Stomach smooth muscle (tissue), 2 donors: ENCODE measurements around the gene AEBP2.

Experiments used
- H3K27ac ChIP-seq: one replicate; pipeline ENCODE4 v1.7.0; 2013; ENCODE audit warnings: mild to moderate bottlenecking, low read length, inconsistent platforms
- H3K27me3 ChIP-seq, 2 donors: one replicate each; pipeline ENCODE4 v1.7.0; 2013; ENCODE audit warnings: low read length in 2 of 2; ENCODE audit not compliant: insufficient read depth in 2 of 2, control insufficient read depth in 1 of 2
- H3K36me3 ChIP-seq, 2 donors: one replicate each; pipeline ENCODE4 v1.7.0; 2013; ENCODE audit warnings: low read length in 2 of 2; ENCODE audit not compliant: control insufficient read depth in 2 of 2, insufficient read depth in 2 of 2
- H3K4me1 ChIP-seq: one replicate; pipeline ENCODE4 v1.7.0; 2013; ENCODE audit warnings: low read length; ENCODE audit not compliant: control insufficient read depth, insufficient read depth
- H3K4me3 ChIP-seq, 2 donors: one replicate each; pipeline ENCODE4 v1.7.0; 2013; ENCODE audit warnings: low read length in 2 of 2
- H3K9ac ChIP-seq, 2 donors: one replicate each; pipeline ENCODE4 v1.7.0; 2013; ENCODE audit warnings: low read length in 2 of 2, mild to moderate bottlenecking in 1 of 2
- H3K9me3 ChIP-seq, 2 donors: one replicate each; pipeline ENCODE4 v1.7.0; 2013; ENCODE audit warnings: low read length in 2 of 2; ENCODE audit not compliant: control insufficient read depth in 2 of 2
- donor health status: healthy.
- donor health status: Pancreatic carcinoma.

AEBP2 gene

DNA sequence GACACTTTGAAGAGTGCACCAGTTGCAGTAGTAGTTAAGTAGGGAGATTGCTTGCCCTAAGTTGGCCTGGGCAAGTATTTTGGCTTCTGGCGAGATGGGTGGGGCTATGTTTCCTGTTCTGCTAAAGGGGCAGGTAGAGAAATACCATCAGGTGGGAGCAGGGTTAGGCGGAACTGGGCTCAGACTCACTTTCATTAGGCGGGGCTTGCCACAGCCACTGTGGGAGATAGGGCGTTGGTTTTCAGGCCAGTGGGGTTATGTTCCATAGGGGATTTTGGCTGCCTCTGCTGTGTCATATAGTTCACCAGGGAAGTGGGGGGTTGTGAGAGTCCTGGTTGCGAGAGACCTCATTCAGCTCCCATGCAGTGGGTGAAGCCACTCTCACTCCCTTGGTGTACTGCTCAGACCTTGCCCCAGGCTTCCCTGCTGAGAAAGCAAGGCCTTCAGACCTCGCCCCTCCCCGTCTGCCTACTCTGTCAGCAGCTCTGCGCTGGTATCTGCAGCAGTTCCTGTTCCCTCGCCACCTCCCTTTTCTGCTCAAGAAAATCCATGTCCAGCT is 43.3 kb downstream of the AEBP2 start:
- no peaks in the 10 kb centered on the region for H3K9me3 ChIP-seq
- no peak overlapping the region for H3K27ac ChIP-seq
- no peak overlapping the region for H3K9ac ChIP-seq
- H3K4me1 ChIP-seq = no peaks in the 10 kb centered on the region
- H3K36me3 ChIP-seq = peaks cover 0 to 3% of the 10 kb centered on the region in 2 donors
- no peak overlapping the region for H3K4me3 ChIP-seq
- H3K27me3 ChIP-seq = no peaks in the 10 kb centered on the region

GRCh38 chr12:19483727-19484126 is 44.4 kb downstream of the AEBP2 start:
- Histone ChIP-seq H3K9ac (no peak overlapping the region), H3K36me3 (peaks cover 0 to 3% of the 10 kb centered on the region in 2 donors), H3K27ac (no peak overlapping the region), H3K27me3 (no peaks in the 10 kb centered on the region), H3K9me3 (no peaks in the 10 kb centered on the region), H3K4me1 (no peaks in the 10 kb centered on the region), H3K4me3 (no peak overlapping the region)

GRCh38 chr12:19484738-19485137 is 45.4 kb downstream of the AEBP2 start:
- no peak overlapping the region for H3K4me3 ChIP-seq
- no peak overlapping the region for H3K27ac ChIP-seq
- H3K36me3 ChIP-seq = peaks cover 0 to 3% of the 10 kb centered on the region in 2 donors
- H3K4me1 ChIP-seq = no peaks in the 10 kb centered on the region
- no peak overlapping the region for H3K9ac ChIP-seq
- H3K9me3 ChIP-seq = no peaks in the 10 kb centered on the region
- H3K27me3 ChIP-seq = no peaks in the 10 kb centered on the region

DNA sequence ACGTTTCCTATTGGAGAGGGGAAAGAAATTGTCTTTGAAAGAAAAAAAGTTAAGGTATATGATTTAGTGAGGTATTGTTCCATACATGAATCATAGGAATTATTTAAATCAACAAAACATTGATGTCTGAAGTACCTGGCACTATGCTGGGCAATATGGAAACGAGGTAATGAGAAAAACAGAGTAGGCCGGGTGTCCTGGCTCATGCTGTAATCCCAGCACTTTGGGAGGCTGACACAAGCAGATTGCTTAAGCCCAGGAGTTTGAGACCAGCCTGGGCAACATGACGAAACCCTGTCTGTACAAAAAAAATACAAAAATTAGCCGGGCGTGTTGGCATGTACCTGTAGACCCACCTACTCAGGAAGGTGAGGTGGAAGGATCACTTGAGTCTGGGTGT is 45.9 kb downstream of the AEBP2 start:
- Histone ChIP-seq H3K9ac (no peak overlapping the region), H3K9me3 (no peaks in the 10 kb centered on the region), H3K4me3 (no peak overlapping the region), H3K36me3 (peaks cover 0 to 3% of the 10 kb centered on the region in 2 donors), H3K27ac (no peak overlapping the region), H3K27me3 (no peaks in the 10 kb centered on the region), H3K4me1 (no peaks in the 10 kb centered on the region)

DNA sequence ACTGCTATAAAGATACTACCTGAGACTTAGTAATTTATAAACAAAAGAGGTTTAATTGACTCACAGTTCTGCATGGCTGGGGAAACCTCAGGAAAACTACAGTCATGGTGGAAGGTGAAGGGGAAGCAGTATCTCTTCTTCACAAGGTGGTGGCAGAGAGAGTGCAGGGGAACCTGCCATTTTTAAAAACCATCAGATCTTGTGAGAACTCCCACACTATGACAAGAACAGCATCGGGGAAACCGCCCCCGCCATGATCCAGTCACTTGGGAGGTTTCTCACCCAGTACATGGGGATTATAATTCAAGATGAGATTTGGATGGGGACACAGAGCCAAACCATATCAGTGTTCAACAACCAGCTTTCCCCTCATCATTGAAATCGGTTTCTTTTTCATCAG is 49.9 kb downstream of the AEBP2 start:
- no peak overlapping the region for H3K27ac ChIP-seq
- no peaks in the 10 kb centered on the region for H3K9me3 ChIP-seq
- H3K4me3 ChIP-seq = no peak overlapping the region
- H3K9ac ChIP-seq = no peak overlapping the region
- no peaks in the 10 kb centered on the region for H3K27me3 ChIP-seq
- peaks cover 1 to 7% of the 10 kb centered on the region in 2 donors for H3K36me3 ChIP-seq
- no peaks in the 10 kb centered on the region for H3K4me1 ChIP-seq

DNA sequence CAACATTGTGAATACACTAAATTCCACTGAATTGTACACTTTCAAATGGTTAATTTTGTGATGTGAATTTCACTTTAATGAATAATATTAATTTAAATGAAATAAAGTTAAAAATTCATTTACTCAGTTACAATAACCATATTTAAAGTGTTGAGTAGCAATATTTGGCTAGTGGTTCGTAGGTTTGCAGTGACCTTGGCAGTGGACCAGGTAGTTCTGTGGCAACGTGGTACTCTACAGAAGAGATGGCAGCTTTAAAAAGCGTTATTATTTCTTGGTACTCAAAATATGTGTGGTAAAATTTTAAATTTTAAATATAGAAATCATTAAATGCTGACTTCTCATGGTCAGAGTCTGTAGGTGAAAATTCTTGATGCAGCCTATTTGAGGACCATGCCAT is 51.6 kb downstream of the AEBP2 start:
- H3K9me3 ChIP-seq = no peaks in the 10 kb centered on the region
- H3K27me3 ChIP-seq = no peaks in the 10 kb centered on the region
- H3K36me3 ChIP-seq = peaks cover 4 to 15% of the 10 kb centered on the region in 2 donors
- no peak overlapping the region for H3K27ac ChIP-seq
- no peaks in the 10 kb centered on the region for H3K4me1 ChIP-seq
- H3K4me3 ChIP-seq = no peak overlapping the region
- no peak overlapping the region for H3K9ac ChIP-seq

GRCh38 chr12:19491863-19492262 is 52.6 kb downstream of the AEBP2 start:
- Histone ChIP-seq H3K9ac (no peak overlapping the region), H3K9me3 (no peaks in the 10 kb centered on the region), H3K4me1 (no peaks in the 10 kb centered on the region), H3K27me3 (no peaks in the 10 kb centered on the region), H3K27ac (no peak overlapping the region), H3K36me3 (peaks cover 4 to 15% of the 10 kb centered on the region in 2 donors), H3K4me3 (no peak overlapping the region)

- H3K27me3 ChIP-seq = no peaks in the 10 kb centered on the region
- no peak overlapping the region for H3K4me3 ChIP-seq
- no peak overlapping the region for H3K27ac ChIP-seq
- H3K4me1 ChIP-seq = no peaks in the 10 kb centered on the region
- no peaks in the 10 kb centered on the region for H3K9me3 ChIP-seq
- no peak overlapping the region for H3K9ac ChIP-seq
- H3K36me3 ChIP-seq = peaks cover 9 to 15% of the 10 kb centered on the region in 2 donors
These were observed 57.1 kb downstream of the AEBP2 start for GRCh38 chr12:19496219-19496878.

GRCh38 chr12:19498099-19498498 is 58.8 kb downstream of the AEBP2 start:
- no peak overlapping the region for H3K27ac ChIP-seq
- no peak overlapping the region for H3K4me3 ChIP-seq
- H3K4me1 ChIP-seq = no peaks in the 10 kb centered on the region
- H3K9me3 ChIP-seq = no peaks in the 10 kb centered on the region
- peaks cover 10 to 15% of the 10 kb centered on the region in 2 donors for H3K36me3 ChIP-seq
- H3K27me3 ChIP-seq = no peaks in the 10 kb centered on the region
- no peak overlapping the region for H3K9ac ChIP-seq

DNA sequence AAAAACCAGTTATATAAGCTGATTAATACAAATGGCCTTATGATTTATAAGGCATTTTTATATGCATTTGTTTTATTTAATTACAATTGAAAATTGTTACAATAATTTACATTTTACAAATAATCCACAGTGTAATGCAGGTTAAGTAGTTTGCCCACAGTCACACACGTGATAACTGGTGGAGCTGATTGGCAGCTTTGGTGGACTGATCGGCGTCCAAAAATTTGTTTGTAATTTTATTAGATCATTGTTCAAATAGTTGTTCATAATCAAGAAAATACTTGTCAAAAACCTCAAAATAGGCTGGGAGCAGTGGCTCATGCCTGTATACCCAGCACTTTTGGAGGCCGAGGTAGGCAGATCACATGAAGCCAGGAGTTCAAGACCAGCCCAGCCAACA is 59.7 kb downstream of the AEBP2 start:
- no peaks in the 10 kb centered on the region for H3K9me3 ChIP-seq
- no peak overlapping the region for H3K27ac ChIP-seq
- no peak overlapping the region for H3K4me3 ChIP-seq
- no peak overlapping the region for H3K9ac ChIP-seq
- no peaks in the 10 kb centered on the region for H3K4me1 ChIP-seq
- H3K27me3 ChIP-seq = no peaks in the 10 kb centered on the region
- H3K36me3 ChIP-seq = peaks cover 9 to 10% of the 10 kb centered on the region in 2 donors

DNA sequence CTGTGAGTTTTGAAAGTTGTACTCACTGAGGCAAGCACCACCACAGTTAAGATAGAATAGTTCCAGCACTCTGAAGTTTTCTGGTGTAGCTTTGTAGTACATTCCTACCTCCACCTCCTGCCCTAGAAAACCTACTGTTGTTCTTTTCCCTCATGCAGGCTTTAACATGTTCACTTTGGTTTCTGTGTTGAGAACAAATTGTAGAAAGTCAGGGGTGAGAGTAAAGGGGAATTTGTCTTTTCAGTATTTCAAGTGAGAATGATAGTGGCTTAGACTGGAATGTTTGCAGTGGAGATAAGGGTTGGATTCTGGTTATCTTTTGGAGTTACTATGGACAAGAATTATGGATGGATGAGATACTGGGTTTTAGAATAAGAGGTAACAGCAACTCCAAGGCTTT is 67.2 kb downstream of the AEBP2 start:
- H3K27ac ChIP-seq = no peak overlapping the region

More for the DNA sequence above, 67.2 kb downstream of the AEBP2 start:
- no peak overlapping the region for H3K9ac ChIP-seq
- peaks cover 0 to 6% of the 10 kb centered on the region in 2 donors for H3K36me3 ChIP-seq
- no peak overlapping the region for H3K4me3 ChIP-seq
- H3K4me1 ChIP-seq = peaks cover 4% of the 10 kb centered on the region
- H3K9me3 ChIP-seq = no peaks in the 10 kb centered on the region
- H3K27me3 ChIP-seq = no peaks in the 10 kb centered on the region
